ENCODE results near the gene NALF2. TPM values are rescaled to one million over a fixed set of nuclear protein-coding genes. Genes with fewer than 3 reads are reported as not detected.

Gene NALF2
- polyA plus RNA-seq, 4 donors, result 0.27 to 0.53 (median 0.48) TPM; not detected in 1

Other genes starting within 250 kb of the NALF2 start
- gene EDA, start 111.8 kb downstream of the NALF2 start, polyA plus RNA-seq, result 10 to 100 TPM in 1 of 4 donors, 1 to 10 TPM in 2, not detected in 1; 1.1 to 42.2 (median 1.4) TPM

Data from small intestine (tissue), 4 donors.